ENCODE measurements around the gene TPBGL.

TPBGL gene

GRCh38 chr11:75246671-75247350, 6.2 kb downstream of the TPBGL start:
- no peak for DNase-seq

GRCh38 chr11:75248924-75249256, 8.3 kb downstream of the TPBGL start:
- DNase-seq = no peak

GRCh38 chr11:75249704-75250103, 9.1 kb downstream of the TPBGL start:
- peak; percentile 17 for DNase-seq

GRCh38 chr11:75254326-75254725, 13.8 kb downstream of the TPBGL start:
- no peak for DNase-seq

GRCh38 chr11:75260396-75261170, 20.0 kb downstream of the TPBGL start:
- DNase-seq = no peak

- DNase-seq = no peak
Measured at GRCh38 chr11:75261902-75262361, 21.4 kb downstream of the TPBGL start.

GRCh38 chr11:75262436-75262835, 21.9 kb downstream of the TPBGL start:
- no peak for DNase-seq

GRCh38 chr11:75262961-75263852, 22.6 kb downstream of the TPBGL start:
- no peak for DNase-seq

GRCh38 chr11:75263944-75264349, 23.4 kb downstream of the TPBGL start:
- DNase-seq = no peak

- no peak for DNase-seq
Measured at GRCh38 chr11:75264356-75264755, 23.8 kb downstream of the TPBGL start.

GRCh38 chr11:75264971-75265370, 24.4 kb downstream of the TPBGL start:
- no peak for DNase-seq

- DNase-seq = no peak
Measured at GRCh38 chr11:75265851-75266531, 25.4 kb downstream of the TPBGL start.

- DNase-seq = no peak
Measured at GRCh38 chr11:75267171-75267970, 26.8 kb downstream of the TPBGL start.

- no peak for DNase-seq
Measured at GRCh38 chr11:75268626-75269366, 28.2 kb downstream of the TPBGL start.

GRCh38 chr11:75269367-75269660, 28.7 kb downstream of the TPBGL start:
- DNase-seq = no peak

GRCh38 chr11:75269896-75270295, 29.3 kb downstream of the TPBGL start:
- no peak for DNase-seq

GRCh38 chr11:75270896-75271418, 30.4 kb downstream of the TPBGL start:
- DNase-seq = no peak

GRCh38 chr11:75271730-75272129, 31.2 kb downstream of the TPBGL start:
- DNase-seq = no peak

- no peak for DNase-seq
Measured at GRCh38 chr11:75272391-75272790, 31.8 kb downstream of the TPBGL start.

GRCh38 chr11:75272821-75273301, 32.3 kb downstream of the TPBGL start:
- peak; percentile 53 for DNase-seq
